ENCODE results near the gene POLE3. TPM values are rescaled to one million over a fixed set of nuclear protein-coding genes. Genes with fewer than 3 reads are reported as not detected.
"Not testable (repeated sequence)": the region's sequence is repeated elsewhere in the genome, so short reads cannot be mapped to it uniquely, and the experiment has no call there.

POLE3 gene
- total RNA-seq (2014; rRNA removed; shearing (Covaris generic); ENCODE audit: low replicate concordance): 88.0 and 97.8 TPM in 2 replicates

GRCh38 chr9:113410207-113410864, at the start of gene POLE3, which contains the start of gene C9orf43:
Gene POLE3 (minus strand): TSS chr9:113410675. CDS start chr9:113410293, 382 bp downstream.
Gene C9orf43 (plus strand): TSS chr9:113410747. CDS start chr9:113413494, 2,747 bp downstream.
- in situ Hi-C loops (cut with HindIII; ENCODE audit: low pct_unique_long_range_greater_than_20kb, low sequenced_read_pairs): no loop called here
- peak; percentile 92 for DNase-seq (ENCODE audit: low read depth)

GRCh38 chr9:113456235-113456634, 45.8 kb upstream of the POLE3 start:
- DNase-seq (ENCODE audit: low read depth): no peak
- in situ Hi-C loops (cut with HindIII; ENCODE audit: low pct_unique_long_range_greater_than_20kb, low sequenced_read_pairs): no loop called here

GRCh38 chr9:113454914-113455761, 44.7 kb upstream of the POLE3 start:
- in situ Hi-C loops (cut with HindIII; ENCODE audit: low pct_unique_long_range_greater_than_20kb, low sequenced_read_pairs): no loop called here
- DNase-seq (ENCODE audit: low read depth): peak; percentile 32

- DNase-seq (ENCODE audit: low read depth): no peak
- in situ Hi-C loops (cut with HindIII; ENCODE audit: low pct_unique_long_range_greater_than_20kb, low sequenced_read_pairs): no loop called here
These were observed 41.7 kb upstream of the POLE3 start for GRCh38 chr9:113452113-113452605.

- DNase-seq (ENCODE audit: low read depth): no peak
- in situ Hi-C loops (cut with HindIII; ENCODE audit: low pct_unique_long_range_greater_than_20kb, low sequenced_read_pairs): no loop called here
These were observed 38.9 kb upstream of the POLE3 start for GRCh38 chr9:113449376-113449775.

GRCh38 chr9:113446323-113446740, 35.9 kb upstream of the POLE3 start:
- in situ Hi-C loops (cut with HindIII; ENCODE audit: low pct_unique_long_range_greater_than_20kb, low sequenced_read_pairs): no loop called here
- DNase-seq (ENCODE audit: low read depth): peak; percentile 39

GRCh38 chr9:113444736-113445135, 34.3 kb upstream of the POLE3 start:
- in situ Hi-C loops (cut with HindIII; ENCODE audit: low pct_unique_long_range_greater_than_20kb, low sequenced_read_pairs): no loop called here
- no peak for DNase-seq (ENCODE audit: low read depth)

GRCh38 chr9:113437716-113438115, 27.2 kb upstream of the POLE3 start:
- in situ Hi-C loops (cut with HindIII; ENCODE audit: low pct_unique_long_range_greater_than_20kb, low sequenced_read_pairs); DNase-seq (ENCODE audit: low read depth): not testable (repeated sequence)

GRCh38 chr9:113436728-113437515, 26.4 kb upstream of the POLE3 start:
- no peak for DNase-seq (ENCODE audit: low read depth)
- in situ Hi-C loops (cut with HindIII; ENCODE audit: low pct_unique_long_range_greater_than_20kb, low sequenced_read_pairs): no loop called here

GRCh38 chr9:113431191-113431590, 20.7 kb upstream of the POLE3 start:
- no peak for DNase-seq (ENCODE audit: low read depth)
- in situ Hi-C loops (cut with HindIII; ENCODE audit: low pct_unique_long_range_greater_than_20kb, low sequenced_read_pairs): no loop called here

GRCh38 chr9:113428062-113428615, 17.7 kb upstream of the POLE3 start:
- in situ Hi-C loops (cut with HindIII; ENCODE audit: low pct_unique_long_range_greater_than_20kb, low sequenced_read_pairs): no loop called here

GRCh38 chr9:113427629-113428028, 17.2 kb upstream of the POLE3 start:
- in situ Hi-C loops (cut with HindIII; ENCODE audit: low pct_unique_long_range_greater_than_20kb, low sequenced_read_pairs): no loop called here
- DNase-seq (ENCODE audit: low read depth): no peak

More at GRCh38 chr9:113428062-113428615, 17.7 kb upstream of the POLE3 start:
- no peak for DNase-seq (ENCODE audit: low read depth)

GRCh38 chr9:113426701-113427100, 16.2 kb upstream of the POLE3 start:
- in situ Hi-C loops (cut with HindIII; ENCODE audit: low pct_unique_long_range_greater_than_20kb, low sequenced_read_pairs): no loop called here
- no peak for DNase-seq (ENCODE audit: low read depth)

- in situ Hi-C loops (cut with HindIII; ENCODE audit: low pct_unique_long_range_greater_than_20kb, low sequenced_read_pairs): no loop called here
- DNase-seq (ENCODE audit: low read depth): no peak
These were observed 14.6 kb upstream of the POLE3 start for GRCh38 chr9:113425072-113425471.

GRCh38 chr9:113421726-113422125, 11.3 kb upstream of the POLE3 start:
- DNase-seq (ENCODE audit: low read depth): no peak
- in situ Hi-C loops (cut with HindIII; ENCODE audit: low pct_unique_long_range_greater_than_20kb, low sequenced_read_pairs): no loop called here

GRCh38 chr9:113417370-113417769, 6.9 kb upstream of the POLE3 start:
- in situ Hi-C loops (cut with HindIII; ENCODE audit: low pct_unique_long_range_greater_than_20kb, low sequenced_read_pairs): no loop called here

GRCh38 chr9:113416149-113416721, 5.8 kb upstream of the POLE3 start:
- DNase-seq (ENCODE audit: low read depth): no peak
- in situ Hi-C loops (cut with HindIII; ENCODE audit: low pct_unique_long_range_greater_than_20kb, low sequenced_read_pairs): no loop called here

More at GRCh38 chr9:113417370-113417769, 6.9 kb upstream of the POLE3 start:
- DNase-seq (ENCODE audit: low read depth): no peak

- no peak for DNase-seq (ENCODE audit: low read depth)
- in situ Hi-C loops (cut with HindIII; ENCODE audit: low pct_unique_long_range_greater_than_20kb, low sequenced_read_pairs): no loop called here
These were observed 630 bp downstream of the POLE3 start for GRCh38 chr9:113409883-113410206.

Data from Caki2 (cell line).